ENCODE measurements around the gene TK1.

TK1 gene

GRCh38 chr17:78219396-78220150, 32.7 kb upstream of the TK1 start:
- no peak for DNase-seq

- no peak for DNase-seq
Observed at GRCh38 chr17:78214706-78215061, 27.8 kb upstream of the TK1 start.

- DNase-seq, result peak; percentile 81
Observed at GRCh38 chr17:78214016-78214705, 27.3 kb upstream of the TK1 start, which contains the start of gene BIRC5. BIRC5 (plus strand) TSS chr17:78214253; CDS start chr17:78214317, 64 bp downstream.

GRCh38 chr17:78211032-78211431, 24.2 kb upstream of the TK1 start:
- DNase-seq, result no peak

GRCh38 chr17:78210111-78210510, 23.3 kb upstream of the TK1 start:
- no peak for DNase-seq

GRCh38 chr17:78208486-78208885, 21.6 kb upstream of the TK1 start:
- no peak for DNase-seq

GRCh38 chr17:78206298-78206697, 19.4 kb upstream of the TK1 start:
- no peak for DNase-seq

- DNase-seq, result no peak
Observed at GRCh38 chr17:78205124-78205775, 18.4 kb upstream of the TK1 start.

GRCh38 chr17:78204387-78205123, 17.7 kb upstream of the TK1 start:
- no peak for DNase-seq

- no peak for DNase-seq
Observed at GRCh38 chr17:78202666-78203065, 15.8 kb upstream of the TK1 start.

GRCh38 chr17:78200451-78200850, 13.6 kb upstream of the TK1 start:
- no peak for DNase-seq

GRCh38 chr17:78197147-78197832, 10.4 kb upstream of the TK1 start:
- no peak for DNase-seq

GRCh38 chr17:78196716-78197115, 9.9 kb upstream of the TK1 start:
- no peak for DNase-seq

GRCh38 chr17:78185981-78186691, 716 bp downstream of the TK1 start:
- DNase-seq, result no peak

- no peak for DNase-seq
Observed at GRCh38 chr17:78184868-78185267, 2.0 kb downstream of the TK1 start.

GRCh38 chr17:78184351-78184750, 2.5 kb downstream of the TK1 start:
- no peak for DNase-seq

GRCh38 chr17:78183916-78184315, 2.9 kb downstream of the TK1 start:
- DNase-seq, result no peak

- DNase-seq, result no peak
Observed at GRCh38 chr17:78182504-78182903, 4.3 kb downstream of the TK1 start.

GRCh38 chr17:78180508-78180907, 6.3 kb downstream of the TK1 start:
- no peak for DNase-seq

GRCh38 chr17:78180083-78180482, 6.8 kb downstream of the TK1 start:
- DNase-seq, result no peak

GRCh38 chr17:78179372-78179771, 7.5 kb downstream of the TK1 start:
- no peak for DNase-seq

GRCh38 chr17:78176548-78177025, 10.3 kb downstream of the TK1 start:
- DNase-seq, result no peak
